ENCODE data around the gene KCNE4. TPM values are rescaled to one million over a fixed set of nuclear protein-coding genes. Genes with fewer than 3 reads are reported as not detected.

The KCNE4 gene
- total RNA-seq, 1 donor from 2014 or later = 3.5 TPM

GRCh38 chr2:223008956-223009355 is 43.0 kb upstream of the KCNE4 start:
- DNase-seq (ENCODE audit: extremely low spot score, unreplicated experiment) = peak; percentile 13
- Mint-ChIP-seq H3K27me3 (ENCODE audit: unreplicated experiment) (no peaks in the 10 kb centered on the region), H3K4me1 (ENCODE audit: unreplicated experiment) (peaks cover 39% of the 10 kb centered on the region), H3K9me3 (ENCODE audit: unreplicated experiment) (peaks cover 6% of the 10 kb centered on the region), H3K4me3 (ENCODE audit: unreplicated experiment) (no peak overlapping the region), H3K27ac (ENCODE audit: unreplicated experiment) (peak overlapping the region; percentile 93), H3K36me3 (ENCODE audit: unreplicated experiment) (no peaks in the 10 kb centered on the region)
- no peak for TF ChIP-seq CTCF (IDR thresholded peaks at IDR 0.05)

- Mint-ChIP-seq H3K4me3 (ENCODE audit: unreplicated experiment) (no peak overlapping the region), H3K4me1 (ENCODE audit: unreplicated experiment) (peaks cover 35% of the 10 kb centered on the region), H3K27me3 (ENCODE audit: unreplicated experiment) (no peaks in the 10 kb centered on the region), H3K36me3 (ENCODE audit: unreplicated experiment) (no peaks in the 10 kb centered on the region), H3K27ac (ENCODE audit: unreplicated experiment) (peak overlapping the region; percentile 32), H3K9me3 (ENCODE audit: unreplicated experiment) (peaks cover 6% of the 10 kb centered on the region)
- DNase-seq (ENCODE audit: extremely low spot score, unreplicated experiment) = no peak
- TF ChIP-seq CTCF (IDR thresholded peaks at IDR 0.05) = no peak
These were observed 41.3 kb upstream of the KCNE4 start for GRCh38 chr2:223010641-223011040.

- Mint-ChIP-seq H3K9me3 (ENCODE audit: unreplicated experiment) (peaks cover 6% of the 10 kb centered on the region), H3K4me3 (ENCODE audit: unreplicated experiment) (no peak overlapping the region), H3K27ac (ENCODE audit: unreplicated experiment) (no peak overlapping the region), H3K36me3 (ENCODE audit: unreplicated experiment) (no peaks in the 10 kb centered on the region), H3K27me3 (ENCODE audit: unreplicated experiment) (no peaks in the 10 kb centered on the region), H3K4me1 (ENCODE audit: unreplicated experiment) (peaks cover 28% of the 10 kb centered on the region)
- DNase-seq (ENCODE audit: extremely low spot score, unreplicated experiment) = peak; percentile 34
- TF ChIP-seq CTCF (IDR thresholded peaks at IDR 0.05) = no peak
These were observed 39.7 kb upstream of the KCNE4 start for GRCh38 chr2:223012291-223012690.

DNA sequence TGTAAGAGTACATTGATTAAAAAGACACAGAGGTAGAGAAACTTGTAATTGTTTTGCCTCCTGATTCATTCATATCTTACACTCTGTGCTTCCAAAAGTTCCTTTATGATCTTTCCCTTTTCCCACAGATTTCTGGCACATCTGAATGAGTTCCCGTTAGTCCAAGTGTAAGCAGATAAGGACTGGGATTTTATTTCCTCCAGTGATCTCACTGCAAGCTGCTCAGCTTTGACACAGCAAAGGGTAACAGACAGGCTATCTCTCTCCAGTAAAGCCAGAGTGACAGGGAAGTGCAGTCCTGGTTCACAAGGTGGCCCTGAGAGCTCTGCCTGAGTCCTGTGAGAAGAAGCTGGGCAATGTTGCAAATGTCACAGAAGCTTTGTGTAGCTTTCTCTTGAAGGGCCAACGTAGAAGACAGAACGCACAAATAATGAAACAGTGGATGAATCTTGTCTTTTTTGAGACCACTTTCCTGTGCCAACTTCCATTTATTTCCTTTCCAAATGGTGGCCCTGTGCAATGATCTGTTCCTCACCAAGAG is 32.5 kb upstream of the KCNE4 start:
- Mint-ChIP-seq H3K27ac (ENCODE audit: unreplicated experiment) (no peak overlapping the region), H3K27me3 (ENCODE audit: unreplicated experiment) (no peaks in the 10 kb centered on the region), H3K36me3 (ENCODE audit: unreplicated experiment) (no peaks in the 10 kb centered on the region), H3K4me1 (ENCODE audit: unreplicated experiment) (no peaks in the 10 kb centered on the region), H3K4me3 (ENCODE audit: unreplicated experiment) (no peak overlapping the region), H3K9me3 (ENCODE audit: unreplicated experiment) (no peaks in the 10 kb centered on the region)
- TF ChIP-seq CTCF (IDR thresholded peaks at IDR 0.05) = no peak
- no peak for DNase-seq (ENCODE audit: extremely low spot score, unreplicated experiment)

- Mint-ChIP-seq H3K36me3 (ENCODE audit: unreplicated experiment) (no peaks in the 10 kb centered on the region), H3K4me3 (ENCODE audit: unreplicated experiment) (no peak overlapping the region), H3K27ac (ENCODE audit: unreplicated experiment) (no peak overlapping the region), H3K27me3 (ENCODE audit: unreplicated experiment) (no peaks in the 10 kb centered on the region), H3K4me1 (ENCODE audit: unreplicated experiment) (no peaks in the 10 kb centered on the region), H3K9me3 (ENCODE audit: unreplicated experiment) (no peaks in the 10 kb centered on the region)
- no peak for TF ChIP-seq CTCF (IDR thresholded peaks at IDR 0.05)
- DNase-seq (ENCODE audit: extremely low spot score, unreplicated experiment) = no peak
These were observed 31.8 kb upstream of the KCNE4 start for GRCh38 chr2:223019987-223020717.
